ENCODE data around the gene NUAK2. TPM values are rescaled to one million over a fixed set of nuclear protein-coding genes. Genes with fewer than 3 reads are reported as not detected.
A peak's percentile ranks its signal among the peaks of the same experiment; 100 is the strongest.

Gene NUAK2
- total RNA-seq, 1 experiment from 2014 or later: 9.2 TPM

DNA sequence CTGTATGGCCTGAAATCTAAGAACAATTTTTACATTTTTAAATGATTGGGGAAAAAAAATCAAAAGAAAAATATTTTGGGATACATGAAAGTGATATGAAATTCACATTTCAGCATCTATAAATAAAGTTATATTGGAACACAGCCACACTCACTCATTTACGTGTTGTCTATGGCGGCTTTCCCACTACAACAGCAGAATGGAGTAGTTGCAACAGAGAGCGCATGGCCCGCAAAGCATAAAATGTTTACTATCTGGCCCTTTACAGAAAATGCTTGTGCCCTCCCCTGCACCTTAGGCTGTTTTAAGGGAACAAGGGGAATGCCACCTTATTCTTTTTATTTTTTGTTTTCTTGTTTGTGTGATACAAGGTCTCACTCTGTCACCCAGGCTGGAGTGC, 31.6 kb upstream of the NUAK2 start:
- Histone ChIP-seq H3K4me3 (ENCODE audit: insufficient read depth, low read depth, low read length) (no peak overlapping the region), H3K36me3 (replicated peaks; ENCODE audit: control insufficient read depth, insufficient read depth, low read length) (no peaks in the 10 kb centered on the region), H3K27me3 (ENCODE audit: control insufficient read depth, insufficient read depth, low read length) (no peaks in the 10 kb centered on the region)
- no peak for DNase-seq

GRCh38 chr1:205351984-205352713, 30.6 kb upstream of the NUAK2 start:
- no peaks in the 10 kb centered on the region for H3K36me3 ChIP-seq (replicated peaks; ENCODE audit: control insufficient read depth, insufficient read depth, low read length)
- H3K27me3 ChIP-seq (ENCODE audit: control insufficient read depth, insufficient read depth, low read length): peaks cover under 1% of the 10 kb centered on the region; the same call in 1 of the 2 replicates
- no peak for DNase-seq
- no peak overlapping the region for H3K4me3 ChIP-seq (ENCODE audit: insufficient read depth, low read depth, low read length)

DNA sequence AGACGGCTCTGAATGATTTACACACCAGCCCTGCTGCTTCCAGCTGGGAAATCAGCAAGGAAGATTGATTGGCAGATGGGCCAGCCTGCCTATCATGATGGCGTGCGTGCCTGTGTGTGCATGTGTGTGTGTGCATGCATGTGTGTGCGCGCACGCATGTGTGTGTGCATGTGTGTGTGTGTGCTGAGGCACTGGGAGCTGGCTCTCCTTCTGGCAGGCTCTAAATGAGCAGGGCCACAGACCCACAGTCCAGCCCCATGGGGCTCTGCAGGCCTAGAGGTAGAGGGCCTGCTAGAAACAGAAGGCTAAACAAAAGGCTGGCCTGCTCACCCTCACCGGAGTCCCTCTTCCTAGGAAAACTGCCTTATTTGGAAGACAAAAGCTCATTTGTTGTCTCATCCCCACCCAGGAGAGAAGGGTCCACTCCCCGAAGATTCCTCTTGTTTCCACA, 29.2 kb upstream of the NUAK2 start:
- Histone ChIP-seq H3K4me3 (ENCODE audit: insufficient read depth, low read depth, low read length) (no peak overlapping the region), H3K27me3 (ENCODE audit: control insufficient read depth, insufficient read depth, low read length) (peaks cover 2% of the 10 kb centered on the region), H3K36me3 (replicated peaks; ENCODE audit: control insufficient read depth, insufficient read depth, low read length) (no peaks in the 10 kb centered on the region)
- DNase-seq: peak; percentile 71

DNA sequence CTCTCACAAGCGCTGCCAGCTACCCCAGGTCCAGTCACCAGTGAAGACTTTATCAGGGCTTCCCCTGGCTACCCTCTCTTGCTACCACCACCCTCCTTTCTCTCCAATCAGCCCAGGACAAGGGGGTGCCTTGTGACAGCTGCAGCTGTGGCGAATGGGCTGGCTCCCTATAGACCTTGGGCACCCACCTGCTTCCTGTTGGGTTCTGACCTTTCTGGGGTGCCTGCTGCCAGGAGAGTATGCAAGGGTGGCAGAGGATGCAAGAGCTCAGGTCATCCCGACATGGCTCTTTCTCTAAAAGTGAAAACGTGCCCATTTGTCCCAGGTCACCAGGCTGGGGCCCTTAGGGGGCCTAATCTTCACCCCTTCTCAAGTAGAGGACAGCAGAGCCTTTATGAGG, 28.6 kb upstream of the NUAK2 start:
- H3K36me3 ChIP-seq (replicated peaks; ENCODE audit: control insufficient read depth, insufficient read depth, low read length): no peaks in the 10 kb centered on the region
- DNase-seq: no peak
- H3K4me3 ChIP-seq (ENCODE audit: insufficient read depth, low read depth, low read length): no peak overlapping the region
- H3K27me3 ChIP-seq (ENCODE audit: control insufficient read depth, insufficient read depth, low read length): peaks cover 4% of the 10 kb centered on the region

DNA sequence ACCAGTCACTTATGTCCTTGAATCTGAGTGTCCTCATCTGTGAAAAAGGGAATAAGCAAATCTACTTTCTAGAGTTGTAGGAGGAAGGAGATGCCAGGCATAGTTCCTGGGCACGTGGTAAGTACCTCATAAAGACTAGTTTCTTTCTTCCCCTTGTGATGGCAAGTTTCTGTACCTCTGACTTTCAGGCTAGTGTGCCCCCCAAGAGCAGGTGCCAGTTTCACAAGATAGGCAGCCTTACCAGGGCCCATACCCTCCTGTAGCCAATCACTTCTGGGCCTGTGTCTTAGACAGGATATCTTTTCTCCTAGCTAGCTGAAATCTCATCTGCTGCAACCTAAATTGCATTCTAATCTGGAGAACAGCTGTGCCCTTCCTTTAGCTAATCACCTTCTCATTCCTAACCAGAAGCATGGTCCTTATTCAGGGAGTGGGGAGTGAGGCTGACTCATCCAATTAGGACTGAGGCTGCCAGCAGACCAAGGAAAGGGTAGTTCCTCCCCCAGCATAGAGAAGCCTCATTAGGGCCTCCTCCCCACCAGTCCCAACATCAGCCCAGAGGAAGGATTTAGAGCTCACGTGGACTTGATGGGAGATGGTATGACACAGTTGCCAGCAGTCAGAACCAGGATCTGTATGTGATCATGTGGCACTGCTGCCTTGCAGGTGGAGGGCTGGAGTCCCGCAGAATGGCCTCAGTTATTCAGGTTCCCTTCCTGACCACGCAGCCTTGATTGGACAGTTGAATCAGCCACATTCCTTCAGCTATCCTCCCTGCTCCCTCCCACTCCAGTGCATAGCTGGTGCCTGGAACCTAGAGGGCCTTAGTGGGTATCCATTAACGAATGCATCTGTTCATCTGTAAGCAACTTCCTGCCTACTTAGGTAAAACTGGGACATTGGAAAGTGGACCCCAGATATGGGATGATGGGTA, 27.3 kb upstream of the NUAK2 start:
- Histone ChIP-seq H3K36me3 (replicated peaks; ENCODE audit: control insufficient read depth, insufficient read depth, low read length) (no peaks in the 10 kb centered on the region), H3K27me3 (ENCODE audit: control insufficient read depth, insufficient read depth, low read length) (peaks cover 17% of the 10 kb centered on the region), H3K4me3 (ENCODE audit: insufficient read depth, low read depth, low read length) (no peak overlapping the region)
- no peak for DNase-seq

- no peaks in the 10 kb centered on the region for H3K36me3 ChIP-seq (replicated peaks; ENCODE audit: control insufficient read depth, insufficient read depth, low read length)
- no peak for DNase-seq
- H3K27me3 ChIP-seq (ENCODE audit: control insufficient read depth, insufficient read depth, low read length): peaks cover 34% of the 10 kb centered on the region
- no peak overlapping the region for H3K4me3 ChIP-seq (ENCODE audit: insufficient read depth, low read depth, low read length)
Measured at GRCh38 chr1:205346956-205347574, 25.5 kb upstream of the NUAK2 start.

DNA sequence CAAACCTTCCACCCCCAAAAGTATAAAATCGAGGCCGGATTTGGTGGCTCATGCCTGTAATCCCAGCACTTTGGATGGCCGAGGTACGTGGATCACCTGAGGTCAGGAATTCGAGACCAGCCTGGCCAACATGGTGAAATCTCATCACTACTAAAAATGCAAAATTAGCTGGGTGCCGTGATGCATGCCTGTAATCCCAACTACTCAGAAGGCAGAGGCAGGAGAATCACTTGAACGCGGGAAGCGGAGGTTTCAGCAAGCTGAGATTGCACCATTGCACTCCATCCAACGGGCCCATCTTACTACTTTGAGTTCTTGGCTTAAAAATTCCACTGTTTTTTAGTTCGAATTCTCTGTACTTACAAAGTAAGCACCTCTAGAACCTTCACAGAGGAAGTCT, 24.2 kb upstream of the NUAK2 start:
- H3K4me3 ChIP-seq (ENCODE audit: insufficient read depth, low read depth, low read length): no peak overlapping the region
- H3K27me3 ChIP-seq (ENCODE audit: control insufficient read depth, insufficient read depth, low read length): peaks cover 36% of the 10 kb centered on the region
- no peaks in the 10 kb centered on the region for H3K36me3 ChIP-seq (replicated peaks; ENCODE audit: control insufficient read depth, insufficient read depth, low read length)
- no peak for DNase-seq

DNA sequence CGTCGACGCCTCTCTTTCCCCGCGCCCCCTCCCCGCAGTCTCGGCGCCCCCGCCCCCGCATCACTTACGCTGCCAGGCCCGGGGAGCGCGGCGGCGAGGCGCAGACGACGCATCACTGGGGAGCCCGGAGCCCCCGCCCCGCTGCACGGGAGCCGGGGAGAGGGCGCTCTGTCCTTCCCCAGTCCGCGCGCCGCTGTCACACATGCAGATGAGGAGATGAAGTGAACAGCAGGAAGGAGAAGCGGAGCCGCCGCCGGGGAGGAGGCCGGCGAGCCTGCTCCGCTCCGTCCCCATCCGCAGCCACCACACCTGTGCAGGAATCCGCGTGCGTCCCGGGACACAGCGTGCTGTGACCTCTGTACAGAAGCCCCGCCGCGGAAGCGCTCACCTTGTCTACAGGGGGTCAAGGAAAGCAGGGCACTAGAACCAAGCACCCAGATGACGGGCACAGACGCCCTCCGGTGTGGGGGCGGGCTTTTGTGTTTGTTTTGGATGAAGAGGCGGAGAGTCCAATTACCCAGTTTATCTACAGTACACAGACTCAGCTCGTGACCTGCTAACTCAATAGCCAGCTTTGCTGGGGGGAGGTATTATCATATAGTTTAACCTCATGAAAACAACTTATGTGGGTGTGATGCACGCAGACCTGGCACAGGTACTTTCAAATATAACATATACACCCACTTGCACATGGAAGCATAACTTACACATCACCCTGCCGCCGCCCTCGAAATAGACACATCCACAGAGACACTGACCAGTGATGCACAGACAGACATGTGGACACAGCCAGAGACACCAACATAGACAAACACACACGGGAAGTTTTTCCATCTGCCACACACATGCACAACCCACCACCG, 22.8 kb upstream of the NUAK2 start:
- H3K4me3 ChIP-seq (ENCODE audit: insufficient read depth, low read depth, low read length): peak overlapping the region; percentile 68
- H3K27me3 ChIP-seq (ENCODE audit: control insufficient read depth, insufficient read depth, low read length): peaks cover 36% of the 10 kb centered on the region
- no peaks in the 10 kb centered on the region for H3K36me3 ChIP-seq (replicated peaks; ENCODE audit: control insufficient read depth, insufficient read depth, low read length)
- DNase-seq: peak; percentile 82

GRCh38 chr1:205343431-205344065, 22.0 kb upstream of the NUAK2 start:
- peaks cover 36% of the 10 kb centered on the region for H3K27me3 ChIP-seq (ENCODE audit: control insufficient read depth, insufficient read depth, low read length)
- H3K4me3 ChIP-seq (ENCODE audit: insufficient read depth, low read depth, low read length): peak overlapping the region; percentile 68
- DNase-seq: peak; percentile 84
- H3K36me3 ChIP-seq (replicated peaks; ENCODE audit: control insufficient read depth, insufficient read depth, low read length): no peaks in the 10 kb centered on the region

GRCh38 chr1:205342986-205343385, 21.4 kb upstream of the NUAK2 start:
- H3K27me3 ChIP-seq (ENCODE audit: control insufficient read depth, insufficient read depth, low read length): peaks cover 36% of the 10 kb centered on the region
- peak overlapping the region; percentile 68 for H3K4me3 ChIP-seq (ENCODE audit: insufficient read depth, low read depth, low read length)
- DNase-seq: no peak
- no peaks in the 10 kb centered on the region for H3K36me3 ChIP-seq (replicated peaks; ENCODE audit: control insufficient read depth, insufficient read depth, low read length)

DNA sequence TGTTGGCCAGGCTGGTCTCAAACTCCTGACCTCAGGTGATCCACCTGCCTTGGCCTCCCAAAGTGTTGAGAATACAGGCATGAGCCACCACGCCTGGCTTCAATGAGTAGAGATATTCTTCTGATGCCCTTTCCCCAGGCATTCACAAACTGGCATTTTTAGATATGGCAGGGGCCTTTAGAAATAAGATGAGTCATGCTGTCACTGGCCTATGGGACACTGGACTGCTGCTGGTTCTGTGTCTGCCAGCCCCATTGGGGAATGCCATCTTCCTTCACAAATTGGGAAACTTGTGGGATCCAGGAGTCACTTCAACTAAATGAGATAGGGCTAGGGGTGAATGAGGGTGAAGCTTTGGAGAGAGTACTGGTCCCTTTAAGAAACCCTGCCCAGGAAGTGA, 19.1 kb upstream of the NUAK2 start:
- Histone ChIP-seq H3K27me3 (ENCODE audit: control insufficient read depth, insufficient read depth, low read length) (peaks cover 34% of the 10 kb centered on the region), H3K4me3 (ENCODE audit: insufficient read depth, low read depth, low read length) (no peak overlapping the region), H3K36me3 (replicated peaks; ENCODE audit: control insufficient read depth, insufficient read depth, low read length) (no peaks in the 10 kb centered on the region)
- DNase-seq: no peak

GRCh38 chr1:205339717-205340116, 18.2 kb upstream of the NUAK2 start:
- no peak for DNase-seq
- H3K27me3 ChIP-seq (ENCODE audit: control insufficient read depth, insufficient read depth, low read length): peaks cover 28% of the 10 kb centered on the region
- no peak overlapping the region for H3K4me3 ChIP-seq (ENCODE audit: insufficient read depth, low read depth, low read length)
- H3K36me3 ChIP-seq (replicated peaks; ENCODE audit: control insufficient read depth, insufficient read depth, low read length): no peaks in the 10 kb centered on the region

GRCh38 chr1:205339197-205339702, 17.7 kb upstream of the NUAK2 start:
- H3K36me3 ChIP-seq (replicated peaks; ENCODE audit: control insufficient read depth, insufficient read depth, low read length): no peaks in the 10 kb centered on the region
- peaks cover 23% of the 10 kb centered on the region for H3K27me3 ChIP-seq (ENCODE audit: control insufficient read depth, insufficient read depth, low read length)
- H3K4me3 ChIP-seq (ENCODE audit: insufficient read depth, low read depth, low read length): no peak overlapping the region
- DNase-seq: no peak
